Caco-2 (cell line): ENCODE results near the gene MAP3K8. TPM values are rescaled to one million over a fixed set of nuclear protein-coding genes. Genes with fewer than 3 reads are reported as not detected.
"Not testable (repeated sequence)": the region's sequence is repeated elsewhere in the genome, so short reads cannot be mapped to it uniquely, and the experiment has no call there.

ENCODE experiments used
- BruUV-seq: library from RNA; stranded (reverse); fragments of 400-500 nt; replicated peaks from 2 replicates; lab custom pipeline; 2021; lab: Mats Ljungman, UMichigan
- CTCF ChIA-PET: fragments of 300-600 bp; sonication (Branson Sonifier 250); formaldehyde crosslinking; loops from one replicate; lab custom pipeline; 2022; ENCODE audit warnings: antibody characterized with exemption; lab: Charles Lee
- POLR2A ChIA-PET: fragments of 300-600 bp; sonication (Branson Sonifier 250); formaldehyde crosslinking; loops from one replicate; lab custom pipeline; 2022; ENCODE audit warnings: antibody characterized with exemption; lab: Charles Lee
- DNase-seq, 2 experiments: peaks; one replicate each; pipeline versions ENCODE4 v3.0.0 to v3.0.0-alpha.2; 2020 to 2022
- H3K27me3 ChIP-seq: replicated peaks from 2 replicates; pipeline ENCODE4 v1.6.0; 2011; ENCODE audit warnings: low read length; ENCODE audit not compliant: control insufficient read depth, insufficient read depth
- H3K36me3 ChIP-seq: 2 replicates; pipeline ENCODE4 v1.5.1; 2011; ENCODE audit warnings: low read length; ENCODE audit not compliant: control insufficient read depth, insufficient read depth
- H3K4me1 ChIP-seq: fragments of 250-450 bp; sonication (Bioruptor Pico); 2 replicates; pipeline ENCODE4 v1.5.1; 2020; ENCODE audit warnings: mild to moderate bottlenecking
- H3K4me3 ChIP-seq: 2 replicates; pipeline ENCODE4 v1.5.1; 2011; ENCODE audit warnings: low read depth, mild to moderate bottlenecking, control low read depth, low read length
- H3K9me3 ChIP-seq: fragments of 250-450 bp; sonication (Bioruptor Pico); 2 replicates; pipeline ENCODE4 v1.5.1; 2020; ENCODE audit warnings: mild to moderate bottlenecking, moderate library complexity
- H3K27ac Mint-ChIP-seq: one replicate; pipeline ENCODE4 v1.8.0; 2022; ENCODE audit warnings: mixed read lengths; ENCODE audit not compliant: unreplicated experiment
- H3K27me3 Mint-ChIP-seq: one replicate; pipeline ENCODE4 v1.8.0; 2022; ENCODE audit warnings: mixed read lengths; ENCODE audit not compliant: insufficient read depth, unreplicated experiment
- H3K36me3 Mint-ChIP-seq: one replicate; pipeline ENCODE4 v1.8.0; 2022; ENCODE audit warnings: mild to moderate bottlenecking, mixed read lengths; ENCODE audit not compliant: insufficient read depth, unreplicated experiment
- H3K4me1 Mint-ChIP-seq: one replicate; pipeline ENCODE4 v1.8.0; 2022; ENCODE audit warnings: low read depth, mixed read lengths; ENCODE audit not compliant: unreplicated experiment
- H3K4me3 Mint-ChIP-seq: one replicate; pipeline ENCODE4 v1.8.0; 2022; ENCODE audit warnings: mild to moderate bottlenecking, moderate library complexity, mixed read lengths; ENCODE audit not compliant: unreplicated experiment
- H3K9me3 Mint-ChIP-seq: one replicate; pipeline ENCODE4 v1.8.0; 2022; ENCODE audit warnings: mixed read lengths; ENCODE audit not compliant: unreplicated experiment
- CTCF ChIP-seq, 2 experiments: fragments of 200-600 bp in 1 of 2; IDR thresholded peaks; 1 replicate in 1 of 2; 2 replicates in 1 of 2; pipeline versions ENCODE4 v1.5.1 to v1.8.0; 2011 to 2022; ENCODE audit warnings: antibody characterized with exemption in 1 of 2, control low read depth in 1 of 2, inconsistent platforms in 1 of 2, low read depth in 1 of 2, low read length in 1 of 2, mild to moderate bottlenecking in 1 of 2, moderate library complexity in 1 of 2; ENCODE audit not compliant: insufficient read depth in 1 of 2, severe bottlenecking in 1 of 2, unreplicated experiment in 1 of 2
- intact Hi-C: fragments of 100-400 bp; cut with micrococcal nuclease; formaldehyde crosslinking; loops from one replicate; pipeline ENCODE4 v1.10.0; 2022; ENCODE audit not compliant: unreplicated experiment
- total RNA-seq: library from RNA; stranded (reverse); gene quantifications from 2 replicates; pipeline ENCODE4 v1.2.3, GENCODE V29; 2022

MAP3K8 gene
- total RNA-seq, 1 experiment from 2014 or later, result 17.9 TPM

GRCh38 chr10:30420766-30421165, 13.2 kb upstream of the MAP3K8 start:
- Histone ChIP-seq H3K36me3 (no peaks in the 10 kb centered on the region), H3K27me3 (no peaks in the 10 kb centered on the region), H3K4me3 (no peak overlapping the region), H3K4me1 (peaks cover 56% of the 10 kb centered on the region), H3K9me3 (no peaks in the 10 kb centered on the region)
- BruUV-seq, result no TSS peak
- DNase-seq, result no peak
- TF ChIP-seq CTCF (IDR thresholded peaks at IDR 0.05; ENCODE audit: insufficient read depth in 1 of 2, low read depth in 1 of 2, low read length in 1 of 2, severe bottlenecking in 1 of 2, unreplicated experiment in 1 of 2), result no peak
- POLR2A ChIA-PET, result interaction anchor here (0.6 kb wide), 1 partner anchor 30 kb away, joined by 3 read pairs; no protein-coding TSS in a partner anchor
- Mint-ChIP-seq H3K27me3 (no peaks in the 10 kb centered on the region), H3K4me1 (peaks cover 51% of the 10 kb centered on the region), H3K4me3 (no peak overlapping the region), H3K9me3 (no peaks in the 10 kb centered on the region), H3K27ac (peak overlapping the region; percentile 59), H3K36me3 (peaks cover 13% of the 10 kb centered on the region)
- CTCF ChIA-PET, result interaction anchor here (1.9 kb wide), 1 partner anchor 13 kb away, joined by 4 read pairs; the partner anchor contains the start of gene MAP3K8
- intact Hi-C loops, result no loop called here

GRCh38 chr10:30422151-30422695, 11.8 kb upstream of the MAP3K8 start:
- Histone ChIP-seq H3K36me3 (no peaks in the 10 kb centered on the region), H3K4me1 (peaks cover 56% of the 10 kb centered on the region), H3K27me3 (no peaks in the 10 kb centered on the region), H3K4me3 (no peak overlapping the region), H3K9me3 (no peaks in the 10 kb centered on the region)
- BruUV-seq, result no TSS peak
- CTCF ChIA-PET, result interaction anchor here (0.6 to 1.1 kb wide), 2 partner anchors 38 to 1521 kb away, joined by 4 read pairs; no protein-coding TSS in a partner anchor
- no peaks in the 10 kb centered on the region for H3K27me3 Mint-ChIP-seq
- H3K27ac Mint-ChIP-seq, result peak overlapping the region; percentile 99
- intact Hi-C loops, result no loop called here
- POLR2A ChIA-PET, result interaction anchor here (2.8 kb wide), 1 partner anchor 11 kb away, joined by 98 read pairs; the partner anchor contains the start of gene MAP3K8
- peaks cover 51% of the 10 kb centered on the region for H3K4me1 Mint-ChIP-seq
- no peak for TF ChIP-seq CTCF (IDR thresholded peaks at IDR 0.05; ENCODE audit: insufficient read depth in 1 of 2, low read depth in 1 of 2, low read length in 1 of 2, severe bottlenecking in 1 of 2, unreplicated experiment in 1 of 2)
- H3K9me3 Mint-ChIP-seq, result no peaks in the 10 kb centered on the region
- H3K4me3 Mint-ChIP-seq, result no peak overlapping the region
- peaks cover 13% of the 10 kb centered on the region for H3K36me3 Mint-ChIP-seq
- no peak for DNase-seq

- Mint-ChIP-seq H3K27ac (peak overlapping the region; percentile 99), H3K9me3 (no peaks in the 10 kb centered on the region), H3K4me3 (peak overlapping the region; percentile 66), H3K27me3 (no peaks in the 10 kb centered on the region), H3K4me1 (peaks cover 45% of the 10 kb centered on the region), H3K36me3 (peaks cover 13% of the 10 kb centered on the region)
- peaks cover 52% of the 10 kb centered on the region for H3K4me1 ChIP-seq
- DNase-seq, result peak; percentile 94 to 95
- intact Hi-C loops, result loop anchor here (1.0 kb wide), 2 partner anchors 10 to 99 kb away; no protein-coding TSS in a partner anchor
- H3K27me3 ChIP-seq, result no peaks in the 10 kb centered on the region
- H3K4me3 ChIP-seq, result no peak overlapping the region
- no peak for TF ChIP-seq CTCF (IDR thresholded peaks at IDR 0.05; ENCODE audit: insufficient read depth in 1 of 2, low read depth in 1 of 2, low read length in 1 of 2, severe bottlenecking in 1 of 2, unreplicated experiment in 1 of 2)
- POLR2A ChIA-PET, result interaction anchor here (0.5 to 2.8 kb wide), 6 partner anchors 10 to 292 kb away, joined by 3 to 98 read pairs (median 8); partner anchors contain the start of gene MAP3K8
- no peaks in the 10 kb centered on the region for H3K9me3 ChIP-seq
- CTCF ChIA-PET, result interaction anchor here (0.5 to 1.5 kb wide), 11 partner anchors 9 to 1520 kb away, joined by 3 to 21 read pairs (median 4); partner anchors contain the start of gene MAP3K8
- no peaks in the 10 kb centered on the region for H3K36me3 ChIP-seq
- BruUV-seq, result TSS peak; percentile 92
These were observed 10.9 kb upstream of the MAP3K8 start for GRCh38 chr10:30422981-30423654.

- H3K4me1 ChIP-seq, result peaks cover 46% of the 10 kb centered on the region
- H3K4me3 ChIP-seq, H3K36me3 Mint-ChIP-seq, H3K9me3 Mint-ChIP-seq, H3K27me3 Mint-ChIP-seq, H3K9me3 ChIP-seq, H3K27me3 ChIP-seq, H3K36me3 ChIP-seq, DNase-seq: not testable (repeated sequence)
- CTCF ChIA-PET, result interaction anchor here (0.6 to 1.5 kb wide), 7 partner anchors 10 to 167 kb away, joined by 3 to 21 read pairs (median 3); partner anchors contain the start of gene MAP3K8
- peak overlapping the region; percentile 99 for H3K27ac Mint-ChIP-seq
- H3K4me1 Mint-ChIP-seq, result peaks cover 39% of the 10 kb centered on the region
- POLR2A ChIA-PET, result interaction anchor here (0.5 to 2.8 kb wide), 6 partner anchors 9 to 293 kb away, joined by 3 to 98 read pairs (median 8); partner anchors contain the start of gene MAP3K8
- peak overlapping the region; percentile 66 for H3K4me3 Mint-ChIP-seq
- TSS peak; percentile 97 for BruUV-seq
- intact Hi-C loops, result loop anchor here (1.0 kb wide), 2 partner anchors 10 to 99 kb away; no protein-coding TSS in a partner anchor
These were observed 10.2 kb upstream of the MAP3K8 start for GRCh38 chr10:30423655-30424275.
